Measurements from ENCODE around the gene SYCE1. TPM values are rescaled to one million over a fixed set of nuclear protein-coding genes. Genes with fewer than 3 reads are reported as not detected.
"Not testable (repeated sequence)": the region's sequence is repeated elsewhere in the genome, so short reads cannot be mapped to it uniquely, and the experiment has no call there.

SYCE1 gene
- not detected for total RNA-seq

- no peak within 1 kb of the TSS for H3K4me3 ChIP-seq (ENCODE audit: low read length in 3 of 3)
- H3K36me3 ChIP-seq (ENCODE audit: control insufficient read depth in 3 of 3, insufficient read depth in 3 of 3, low read length in 3 of 3): no peaks in the 10 kb centered on the region
- H3K9me3 ChIP-seq (ENCODE audit: control insufficient read depth in 3 of 3, low read length in 3 of 3): peaks cover 0 to 3% (median 3%) of the 10 kb centered on the region in 3 donors
- no peak within 1 kb of the TSS for H3K9ac ChIP-seq (ENCODE audit: low read depth in 1 of 3, low read length in 3 of 3)
- H3K27ac ChIP-seq (ENCODE audit: low read depth, low read length): no peak within 1 kb of the TSS
- peaks cover 3 to 20% (median 6%) of the 10 kb centered on the region in 3 donors for H3K27me3 ChIP-seq (ENCODE audit: control insufficient read depth in 3 of 3, insufficient read depth in 3 of 3, low read length in 3 of 3)
- no peaks in the 10 kb centered on the region for H3K4me1 ChIP-seq (ENCODE audit: control insufficient read depth in 3 of 3, insufficient read depth in 3 of 3, low read length in 3 of 3)
Observed at GRCh38 chr10:133565441-133566294, at the start of gene SYCE1. Gene SYCE1 (minus strand): TSS chr10:133565583. CDS start chr10:133565529, 54 bp downstream.

GRCh38 chr10:133614830-133615580, 49.6 kb upstream of the SYCE1 start:
- H3K36me3 ChIP-seq (ENCODE audit: control insufficient read depth in 3 of 3, insufficient read depth in 3 of 3, low read length in 3 of 3): no peaks in the 10 kb centered on the region
- no peak overlapping the region for H3K9ac ChIP-seq (ENCODE audit: low read depth in 1 of 3, low read length in 3 of 3)
- no peaks in the 10 kb centered on the region for H3K9me3 ChIP-seq (ENCODE audit: control insufficient read depth in 3 of 3, low read length in 3 of 3)
- no peaks in the 10 kb centered on the region for H3K4me1 ChIP-seq (ENCODE audit: control insufficient read depth in 3 of 3, insufficient read depth in 3 of 3, low read length in 3 of 3)
- H3K27me3 ChIP-seq (ENCODE audit: control insufficient read depth in 3 of 3, insufficient read depth in 3 of 3, low read length in 3 of 3): peaks cover 1 to 12% (median 12%) of the 10 kb centered on the region in 3 donors
- no peak overlapping the region for H3K4me3 ChIP-seq (ENCODE audit: low read length in 3 of 3)
- H3K27ac ChIP-seq (ENCODE audit: low read depth, low read length): no peak overlapping the region

- Histone ChIP-seq H3K27ac (ENCODE audit: low read depth, low read length) (no peak overlapping the region), H3K9me3 (ENCODE audit: control insufficient read depth in 3 of 3, low read length in 3 of 3) (no peaks in the 10 kb centered on the region), H3K9ac (ENCODE audit: low read depth in 1 of 3, low read length in 3 of 3) (no peak overlapping the region), H3K27me3 (ENCODE audit: control insufficient read depth in 3 of 3, insufficient read depth in 3 of 3, low read length in 3 of 3) (peaks cover 0 to 17% (median 14%) of the 10 kb centered on the region in 3 donors), H3K4me1 (ENCODE audit: control insufficient read depth in 3 of 3, insufficient read depth in 3 of 3, low read length in 3 of 3) (no peaks in the 10 kb centered on the region), H3K36me3 (ENCODE audit: control insufficient read depth in 3 of 3, insufficient read depth in 3 of 3, low read length in 3 of 3) (no peaks in the 10 kb centered on the region), H3K4me3 (ENCODE audit: low read length in 3 of 3) (no peak overlapping the region)
Observed at GRCh38 chr10:133613699-133614098, 48.3 kb upstream of the SYCE1 start.

GRCh38 chr10:133611079-133611478, 45.7 kb upstream of the SYCE1 start:
- H3K27ac ChIP-seq (ENCODE audit: low read depth, low read length): no peak overlapping the region
- peaks cover 5 to 17% (median 14%) of the 10 kb centered on the region in 3 donors for H3K27me3 ChIP-seq (ENCODE audit: control insufficient read depth in 3 of 3, insufficient read depth in 3 of 3, low read length in 3 of 3)
- no peaks in the 10 kb centered on the region for H3K9me3 ChIP-seq (ENCODE audit: control insufficient read depth in 3 of 3, low read length in 3 of 3)
- H3K9ac ChIP-seq (ENCODE audit: low read depth in 1 of 3, low read length in 3 of 3): no peak overlapping the region
- H3K4me3 ChIP-seq (ENCODE audit: low read length in 3 of 3): no peak overlapping the region
- no peaks in the 10 kb centered on the region for H3K36me3 ChIP-seq (ENCODE audit: control insufficient read depth in 3 of 3, insufficient read depth in 3 of 3, low read length in 3 of 3)
- no peaks in the 10 kb centered on the region for H3K4me1 ChIP-seq (ENCODE audit: control insufficient read depth in 3 of 3, insufficient read depth in 3 of 3, low read length in 3 of 3)

- H3K9ac ChIP-seq (ENCODE audit: low read depth in 1 of 3, low read length in 3 of 3): no peak overlapping the region
- no peaks in the 10 kb centered on the region for H3K36me3 ChIP-seq (ENCODE audit: control insufficient read depth in 3 of 3, insufficient read depth in 3 of 3, low read length in 3 of 3)
- no peaks in the 10 kb centered on the region for H3K4me1 ChIP-seq (ENCODE audit: control insufficient read depth in 3 of 3, insufficient read depth in 3 of 3, low read length in 3 of 3)
- H3K4me3 ChIP-seq (ENCODE audit: low read length in 3 of 3): no peak overlapping the region
- H3K27ac ChIP-seq (ENCODE audit: low read depth, low read length): no peak overlapping the region
- H3K9me3 ChIP-seq (ENCODE audit: control insufficient read depth in 3 of 3, low read length in 3 of 3): no peaks in the 10 kb centered on the region
- H3K27me3 ChIP-seq (ENCODE audit: control insufficient read depth in 3 of 3, insufficient read depth in 3 of 3, low read length in 3 of 3): peaks cover 14 to 17% (median 16%) of the 10 kb centered on the region in 3 donors
Observed at GRCh38 chr10:133608855-133609254, 43.5 kb upstream of the SYCE1 start.

- H3K9me3 ChIP-seq (ENCODE audit: control insufficient read depth in 3 of 3, low read length in 3 of 3); H3K4me3 ChIP-seq (ENCODE audit: low read length in 3 of 3); H3K9ac ChIP-seq (ENCODE audit: low read depth in 1 of 3, low read length in 3 of 3); H3K36me3 ChIP-seq (ENCODE audit: control insufficient read depth in 3 of 3, insufficient read depth in 3 of 3, low read length in 3 of 3); H3K27ac ChIP-seq (ENCODE audit: low read depth, low read length); H3K4me1 ChIP-seq (ENCODE audit: control insufficient read depth in 3 of 3, insufficient read depth in 3 of 3, low read length in 3 of 3): not testable (repeated sequence)
- H3K27me3 ChIP-seq (ENCODE audit: control insufficient read depth in 3 of 3, insufficient read depth in 3 of 3, low read length in 3 of 3): peaks cover 7 to 19% (median 11%) of the 10 kb centered on the region in 3 donors
Observed at GRCh38 chr10:133603434-133603833, 38.1 kb upstream of the SYCE1 start.

GRCh38 chr10:133600657-133601056, 35.3 kb upstream of the SYCE1 start:
- Histone ChIP-seq H3K9ac (ENCODE audit: low read depth in 1 of 3, low read length in 3 of 3) (no peak overlapping the region), H3K36me3 (ENCODE audit: control insufficient read depth in 3 of 3, insufficient read depth in 3 of 3, low read length in 3 of 3) (no peaks in the 10 kb centered on the region), H3K27ac (ENCODE audit: low read depth, low read length) (no peak overlapping the region), H3K4me3 (ENCODE audit: low read length in 3 of 3) (no peak overlapping the region), H3K27me3 (ENCODE audit: control insufficient read depth in 3 of 3, insufficient read depth in 3 of 3, low read length in 3 of 3) (peaks cover 7 to 13% (median 11%) of the 10 kb centered on the region in 3 donors), H3K4me1 (ENCODE audit: control insufficient read depth in 3 of 3, insufficient read depth in 3 of 3, low read length in 3 of 3) (no peaks in the 10 kb centered on the region), H3K9me3 (ENCODE audit: control insufficient read depth in 3 of 3, low read length in 3 of 3) (no peaks in the 10 kb centered on the region)

- H3K36me3 ChIP-seq (ENCODE audit: control insufficient read depth in 3 of 3, insufficient read depth in 3 of 3, low read length in 3 of 3); H3K27ac ChIP-seq (ENCODE audit: low read depth, low read length); H3K9me3 ChIP-seq (ENCODE audit: control insufficient read depth in 3 of 3, low read length in 3 of 3); H3K4me1 ChIP-seq (ENCODE audit: control insufficient read depth in 3 of 3, insufficient read depth in 3 of 3, low read length in 3 of 3); H3K9ac ChIP-seq (ENCODE audit: low read depth in 1 of 3, low read length in 3 of 3); H3K4me3 ChIP-seq (ENCODE audit: low read length in 3 of 3): not testable (repeated sequence)
- peaks cover 7 to 11% (median 11%) of the 10 kb centered on the region in 3 donors for H3K27me3 ChIP-seq (ENCODE audit: control insufficient read depth in 3 of 3, insufficient read depth in 3 of 3, low read length in 3 of 3)
Observed at GRCh38 chr10:133599869-133600268, 34.5 kb upstream of the SYCE1 start.

- Histone ChIP-seq H3K4me1 (ENCODE audit: control insufficient read depth in 3 of 3, insufficient read depth in 3 of 3, low read length in 3 of 3) (no peaks in the 10 kb centered on the region), H3K9me3 (ENCODE audit: control insufficient read depth in 3 of 3, low read length in 3 of 3) (peaks cover 0 to 2% (median 0%) of the 10 kb centered on the region in 3 donors), H3K27me3 (ENCODE audit: control insufficient read depth in 3 of 3, insufficient read depth in 3 of 3, low read length in 3 of 3) (peaks cover 8 to 27% (median 18%) of the 10 kb centered on the region in 3 donors), H3K27ac (ENCODE audit: low read depth, low read length) (no peak overlapping the region), H3K9ac (ENCODE audit: low read depth in 1 of 3, low read length in 3 of 3) (no peak overlapping the region), H3K36me3 (ENCODE audit: control insufficient read depth in 3 of 3, insufficient read depth in 3 of 3, low read length in 3 of 3) (no peaks in the 10 kb centered on the region), H3K4me3 (ENCODE audit: low read length in 3 of 3) (no peak overlapping the region)
Observed at GRCh38 chr10:133592716-133593115, 27.3 kb upstream of the SYCE1 start.

GRCh38 chr10:133590970-133591359, 25.6 kb upstream of the SYCE1 start:
- peaks cover 8 to 27% (median 18%) of the 10 kb centered on the region in 3 donors for H3K27me3 ChIP-seq (ENCODE audit: control insufficient read depth in 3 of 3, insufficient read depth in 3 of 3, low read length in 3 of 3)
- H3K36me3 ChIP-seq (ENCODE audit: control insufficient read depth in 3 of 3, insufficient read depth in 3 of 3, low read length in 3 of 3): no peaks in the 10 kb centered on the region
- H3K4me1 ChIP-seq (ENCODE audit: control insufficient read depth in 3 of 3, insufficient read depth in 3 of 3, low read length in 3 of 3): no peaks in the 10 kb centered on the region
- H3K9me3 ChIP-seq (ENCODE audit: control insufficient read depth in 3 of 3, low read length in 3 of 3): peaks cover 0 to 2% (median 0%) of the 10 kb centered on the region in 3 donors
- no peak overlapping the region for H3K27ac ChIP-seq (ENCODE audit: low read depth, low read length)
- H3K9ac ChIP-seq (ENCODE audit: low read depth in 1 of 3, low read length in 3 of 3): no peak overlapping the region
- no peak overlapping the region for H3K4me3 ChIP-seq (ENCODE audit: low read length in 3 of 3)

Data from skeletal muscle tissue (tissue), 4 donors.